ENCODE results near the gene OR8B4.
"Not testable (repeated sequence)": the region's sequence is repeated elsewhere in the genome, so short reads cannot be mapped to it uniquely, and the experiment has no call there.

OR8B4 gene

GRCh38 chr11:124424384-124424921 lies at the start of gene OR8B4:
TSS of gene OR8B4 (minus strand) at chr11:124424871. CDS start at chr11:124424871, 0 bp downstream.
- no peak for DNase-seq

GRCh38 chr11:124474079-124474478 lies 49.4 kb upstream of the OR8B4 start:
- DNase-seq, result no peak

- DNase-seq, result no peak
Measured at GRCh38 chr11:124473476-124473875, 48.8 kb upstream of the OR8B4 start.

- peak in 6 of 58 donors; percentile 5 to 52 (median 20) for DNase-seq
Measured at GRCh38 chr11:124470561-124471227, 46.0 kb upstream of the OR8B4 start.

- peak in 30 of 58 donors; percentile 5 to 74 (median 38) for DNase-seq
Measured at GRCh38 chr11:124467381-124467927, 42.8 kb upstream of the OR8B4 start.

GRCh38 chr11:124465368-124465767 lies 40.7 kb upstream of the OR8B4 start:
- DNase-seq, result no peak

GRCh38 chr11:124463990-124464389 lies 39.3 kb upstream of the OR8B4 start:
- DNase-seq, result no peak

- no peak for DNase-seq
Measured at GRCh38 chr11:124463324-124463723, 38.7 kb upstream of the OR8B4 start.

- no peak for DNase-seq
Measured at GRCh38 chr11:124460459-124460858, 35.8 kb upstream of the OR8B4 start.

GRCh38 chr11:124459379-124459778 lies 34.7 kb upstream of the OR8B4 start:
- not testable (repeated sequence) for DNase-seq

GRCh38 chr11:124454552-124454951 lies 29.9 kb upstream of the OR8B4 start:
- no peak for DNase-seq

GRCh38 chr11:124446916-124447315 lies 22.2 kb upstream of the OR8B4 start:
- DNase-seq, result no peak

GRCh38 chr11:124445646-124446150 lies 21.0 kb upstream of the OR8B4 start, which contains the start of gene OR8B8:
TSS of gene OR8B8 (minus strand) at chr11:124445696. CDS start at chr11:124441085, 4,611 bp downstream.
- peak in 1 of 58 donors; percentile 24 for DNase-seq

GRCh38 chr11:124442847-124443246 lies 18.2 kb upstream of the OR8B4 start:
- no peak for DNase-seq

- no peak for DNase-seq
Measured at GRCh38 chr11:124442442-124442841, 17.8 kb upstream of the OR8B4 start.

- no peak for DNase-seq
Measured at GRCh38 chr11:124441519-124441918, 16.8 kb upstream of the OR8B4 start.

- no peak for DNase-seq
Measured at GRCh38 chr11:124441081-124441480, 16.4 kb upstream of the OR8B4 start.

GRCh38 chr11:124440608-124441007 lies 15.9 kb upstream of the OR8B4 start:
- DNase-seq, result no peak

GRCh38 chr11:124434699-124435098 lies 10.0 kb upstream of the OR8B4 start:
- DNase-seq, result no peak

GRCh38 chr11:124429599-124429998 lies 4.9 kb upstream of the OR8B4 start:
- no peak for DNase-seq

- no peak for DNase-seq
Measured at GRCh38 chr11:124421043-124421442, 3.6 kb downstream of the OR8B4 start.

GRCh38 chr11:124415356-124415923 lies 9.2 kb downstream of the OR8B4 start:
- no peak for DNase-seq

Measured in anterior cingulate cortex (tissue), 58 donors.